ENCODE measurements around the gene CDK6.

The CDK6 gene

DNA sequence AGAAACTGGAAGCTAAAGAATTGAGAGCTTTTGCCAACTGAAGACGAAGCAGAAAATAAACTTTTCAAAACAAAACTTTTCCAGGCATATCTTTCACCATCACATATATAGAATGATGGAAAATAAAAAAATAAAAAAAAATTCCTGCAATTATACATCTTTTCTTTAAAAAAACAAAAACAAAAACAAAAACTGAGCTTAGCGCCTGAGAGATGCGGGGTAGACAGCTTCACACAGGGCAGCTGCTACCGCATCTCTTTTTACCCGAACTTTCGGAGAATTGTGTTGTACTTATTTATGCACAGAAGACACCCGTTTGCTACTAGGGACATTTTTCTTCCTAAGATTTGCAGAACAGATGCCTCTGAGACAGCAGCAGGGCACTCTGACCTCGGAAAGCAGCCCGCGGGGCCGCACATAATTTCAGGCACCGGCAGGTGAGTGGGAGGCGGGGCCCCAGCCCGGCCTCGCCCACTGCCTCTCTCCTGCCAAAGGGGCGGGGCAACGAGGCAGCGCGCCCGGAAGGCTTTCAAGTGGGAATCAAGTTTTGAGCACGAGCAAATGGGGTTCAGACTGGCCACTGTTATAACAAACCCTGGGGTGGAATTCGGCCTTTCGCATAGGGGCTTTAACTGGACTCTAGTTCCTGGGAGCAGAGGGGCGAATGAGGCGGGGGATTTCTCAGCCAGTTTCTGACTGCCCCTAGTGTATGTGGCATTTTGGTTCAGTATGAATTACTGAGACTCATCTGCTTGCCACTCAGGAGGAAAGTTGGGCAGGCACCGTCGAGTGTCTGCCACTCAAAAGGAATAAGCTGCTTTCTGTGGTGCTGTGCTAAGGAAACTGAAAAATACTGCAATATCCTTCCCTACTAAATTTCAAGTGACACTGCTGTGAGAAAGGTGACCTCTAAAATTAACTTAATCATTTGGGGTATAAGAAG is 227.7 kb downstream of the CDK6 start:
- in situ Hi-C loops (cut with HindIII; ENCODE audit: low sequenced_read_pairs): loop anchor here (25.0 kb wide), 1 partner anchor 229 kb away; the partner anchor contains the start of gene CDK6

DNA sequence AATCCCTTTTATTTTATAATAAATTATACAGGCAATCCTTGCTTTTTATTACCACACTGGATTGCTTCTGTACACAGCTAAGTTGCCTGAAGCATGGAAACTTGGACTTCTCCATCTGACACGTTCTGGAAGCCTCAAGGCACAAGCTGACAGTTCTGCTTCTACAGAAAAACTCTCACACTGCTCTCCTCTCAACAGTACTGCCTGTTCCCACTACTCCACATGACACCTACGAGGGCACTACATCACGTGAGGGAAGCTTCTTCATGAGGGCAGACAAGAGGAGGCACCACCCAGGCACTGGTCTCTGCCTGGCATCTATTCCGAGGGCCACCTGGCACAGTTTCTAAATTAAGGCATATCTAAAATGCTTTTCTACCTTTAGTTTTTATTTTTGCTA is 229.4 kb downstream of the CDK6 start:
- in situ Hi-C loops (cut with HindIII; ENCODE audit: low sequenced_read_pairs): loop anchor here (25.0 kb wide), 1 partner anchor 230 kb away; the partner anchor contains the start of gene CDK6

DNA sequence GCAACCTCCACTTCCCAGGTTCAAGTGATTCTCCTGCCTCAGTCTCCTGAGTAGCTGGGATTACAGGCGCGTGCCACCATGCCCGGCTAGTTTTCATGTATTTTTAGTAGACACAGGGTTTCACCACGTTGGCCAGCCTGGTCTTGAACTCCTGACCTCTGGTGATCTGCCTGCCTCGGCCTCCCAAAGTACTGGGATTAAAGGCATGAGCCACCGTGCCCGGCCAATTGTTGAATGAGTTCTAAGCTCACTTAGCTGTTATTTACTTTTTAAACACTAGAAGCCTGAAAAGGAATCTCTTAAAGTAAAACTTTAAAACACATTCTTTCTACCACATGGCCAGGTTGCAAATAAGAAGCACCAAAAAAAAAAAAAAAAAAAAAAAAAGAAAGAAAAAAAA is 231.9 kb downstream of the CDK6 start:
- in situ Hi-C loops (cut with HindIII; ENCODE audit: low sequenced_read_pairs): loop anchor here (25.0 kb wide), 1 partner anchor 233 kb away; the partner anchor contains the start of gene CDK6

DNA sequence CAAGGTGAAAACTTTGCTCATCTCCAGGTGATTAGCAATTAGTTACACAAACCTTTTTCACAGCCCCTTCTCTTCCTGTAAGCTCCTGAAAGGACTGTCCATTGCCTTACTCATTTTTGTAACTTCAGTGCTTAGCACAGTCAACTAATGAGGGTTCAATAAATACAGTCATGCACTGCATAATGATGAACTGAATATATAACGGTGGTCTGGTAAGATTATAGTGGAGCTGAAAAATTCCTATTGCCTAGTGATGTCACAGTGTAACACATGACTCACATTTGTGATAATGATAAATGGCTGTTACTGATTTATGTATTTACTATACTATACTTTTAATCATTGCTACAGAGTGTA is 233.3 kb downstream of the CDK6 start:
- in situ Hi-C loops (cut with HindIII; ENCODE audit: low sequenced_read_pairs): loop anchor here (25.0 kb wide), 1 partner anchor 234 kb away; the partner anchor contains the start of gene CDK6

DNA sequence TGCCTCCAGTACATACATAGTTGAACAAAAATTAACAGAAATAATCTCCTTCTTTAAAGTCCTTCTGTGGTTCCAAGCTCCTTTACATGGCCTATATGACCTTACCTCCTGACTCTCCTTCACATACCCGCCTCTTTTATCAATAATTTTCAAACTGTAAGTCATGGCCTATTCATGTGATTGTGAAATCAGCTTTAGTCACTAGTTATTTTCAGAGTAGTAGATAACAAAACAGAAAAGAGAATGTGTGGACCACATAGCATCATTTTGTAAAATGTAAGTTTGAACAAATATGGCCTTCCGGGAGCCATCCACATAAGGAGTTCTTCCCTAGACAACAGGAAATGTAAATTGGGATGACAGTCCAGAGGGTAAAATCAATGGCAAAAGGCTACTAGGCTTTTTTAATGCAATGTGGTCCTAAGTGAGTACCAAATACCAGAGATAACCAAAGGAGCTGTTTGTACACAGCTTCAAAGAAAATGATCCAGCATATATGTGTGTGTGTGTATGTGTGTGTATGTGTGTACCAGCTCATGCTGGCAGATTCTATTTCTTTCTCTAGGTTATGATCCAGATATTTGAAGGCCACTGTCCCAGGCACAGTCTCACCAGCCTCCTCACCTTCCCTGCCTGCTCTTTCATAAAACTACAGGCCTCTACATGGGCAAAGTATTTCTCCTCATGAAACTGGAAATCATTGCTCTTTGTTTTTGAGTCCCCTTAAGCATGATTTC is 233.9 kb downstream of the CDK6 start:
- in situ Hi-C loops (cut with HindIII; ENCODE audit: low sequenced_read_pairs): loop anchor here (25.0 kb wide), 1 partner anchor 235 kb away; the partner anchor contains the start of gene CDK6

DNA sequence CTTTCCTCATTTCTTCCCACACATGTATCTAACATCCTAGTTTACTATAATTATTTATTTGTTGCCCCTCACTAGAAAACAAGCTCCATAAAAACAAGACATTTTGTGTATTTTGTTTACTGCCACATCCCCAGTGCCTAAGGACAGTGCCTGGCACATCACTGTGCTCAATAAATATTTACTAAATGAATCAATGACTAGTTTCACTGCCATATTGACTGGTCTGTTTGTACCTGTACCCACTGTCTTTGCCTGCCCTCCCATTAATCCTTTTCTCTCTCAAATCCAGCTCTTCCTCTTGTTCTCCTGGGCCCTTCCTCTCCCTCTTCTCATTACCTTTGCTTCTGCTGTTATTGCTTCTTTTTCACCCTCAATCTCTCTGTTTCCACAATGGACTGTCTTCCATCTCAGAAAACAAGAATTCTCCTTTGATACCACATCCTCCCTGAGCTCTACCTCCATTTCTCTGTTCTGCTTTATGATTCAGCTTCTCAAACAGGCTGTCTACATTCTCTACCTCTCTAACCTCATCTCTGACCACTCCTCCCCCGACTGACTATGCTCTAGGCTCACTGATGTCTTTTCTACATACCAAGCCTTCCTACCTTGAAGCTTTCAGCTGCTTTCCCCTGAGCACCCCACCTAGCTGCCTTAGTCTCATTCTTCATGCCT is 237.9 kb downstream of the CDK6 start:
- in situ Hi-C loops (cut with HindIII; ENCODE audit: low sequenced_read_pairs): no loop called here

DNA sequence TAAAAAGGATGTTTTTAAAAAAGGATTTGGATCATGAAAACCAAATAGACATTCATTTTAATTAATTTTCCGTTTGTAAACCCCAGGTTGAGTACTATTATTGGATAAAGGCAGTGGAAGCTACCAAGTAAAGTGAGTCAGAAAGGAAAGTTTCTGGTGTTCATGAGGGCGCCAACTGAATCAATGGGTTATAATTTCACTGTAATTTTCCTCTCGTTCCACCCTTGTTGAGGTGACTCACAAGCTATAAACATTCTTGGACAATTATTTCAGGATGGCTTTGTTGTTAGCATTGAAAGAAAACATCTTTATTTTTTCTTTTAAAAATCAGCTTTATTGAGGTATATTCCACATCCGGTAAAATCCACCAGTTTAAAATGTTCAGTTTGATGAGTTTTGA is 241.1 kb downstream of the CDK6 start:
- in situ Hi-C loops (cut with HindIII; ENCODE audit: low sequenced_read_pairs): no loop called here

DNA sequence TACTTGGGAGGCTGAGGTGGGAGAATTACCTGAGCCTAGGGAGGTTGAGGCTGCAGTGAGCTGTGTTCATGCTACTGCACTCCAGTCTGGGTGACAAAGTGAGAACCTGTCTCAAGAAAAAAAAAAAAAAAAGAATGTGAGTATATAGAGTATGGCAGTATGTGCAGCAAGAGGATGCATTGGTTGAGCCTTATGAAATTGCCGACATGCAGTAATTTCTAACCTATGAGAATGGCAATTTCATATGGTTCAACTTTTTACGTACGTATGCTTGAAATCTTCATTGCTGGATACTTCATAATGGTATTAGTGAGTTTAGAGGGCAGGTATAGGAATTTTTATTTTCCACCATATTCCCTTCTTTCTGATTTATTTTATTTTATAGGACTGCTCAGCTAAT is 241.6 kb downstream of the CDK6 start:
- in situ Hi-C loops (cut with HindIII; ENCODE audit: low sequenced_read_pairs): no loop called here

DNA sequence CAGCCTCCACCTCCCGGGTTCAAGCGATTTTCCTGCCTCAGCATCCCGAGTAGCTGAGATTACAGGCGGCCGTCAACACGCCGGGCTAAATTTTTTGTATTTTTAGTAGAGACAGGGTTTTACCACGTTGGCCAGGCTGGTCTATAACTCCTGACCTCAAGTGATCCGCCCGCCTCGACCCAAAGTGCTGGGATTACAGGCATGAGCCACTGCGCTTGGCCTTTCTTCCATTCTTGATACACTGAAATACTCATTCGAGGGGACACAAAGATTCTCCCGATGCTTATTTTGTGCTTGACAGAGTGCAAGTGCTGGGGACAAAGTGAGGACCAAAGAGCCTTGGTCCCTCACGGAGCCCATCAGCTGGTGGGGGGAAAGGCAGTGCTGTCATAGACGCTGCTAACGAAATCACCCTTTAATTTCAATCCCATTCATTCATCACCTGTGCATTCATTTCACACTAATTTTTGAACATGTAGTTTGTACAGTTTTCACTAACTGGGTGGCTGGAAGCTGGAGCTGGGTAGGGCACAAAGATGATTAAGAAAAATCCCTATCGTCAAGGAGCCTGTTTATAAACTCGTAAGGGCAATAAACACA is 245.6 kb downstream of the CDK6 start:
- in situ Hi-C loops (cut with HindIII; ENCODE audit: low sequenced_read_pairs): no loop called here

DNA sequence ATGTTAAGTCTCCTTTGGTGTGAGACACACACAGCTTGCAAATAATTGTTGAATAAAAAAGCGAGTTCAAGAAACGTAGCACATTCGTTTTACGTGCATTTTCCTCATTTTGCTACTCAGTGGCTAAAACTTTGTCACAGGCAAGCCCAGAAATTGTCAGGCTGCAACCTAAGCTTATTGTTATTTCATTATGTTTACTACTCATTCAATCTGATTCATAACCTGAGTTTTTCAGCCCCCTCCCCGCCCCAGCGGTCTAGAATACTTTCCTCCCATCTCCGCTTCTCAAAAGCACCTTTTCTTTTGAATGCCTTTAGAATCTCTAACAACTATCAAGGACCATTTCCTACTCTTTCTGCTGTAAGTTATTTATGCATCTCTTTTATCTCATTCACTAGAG is 247.3 kb downstream of the CDK6 start:
- in situ Hi-C loops (cut with HindIII; ENCODE audit: low sequenced_read_pairs): no loop called here

DNA sequence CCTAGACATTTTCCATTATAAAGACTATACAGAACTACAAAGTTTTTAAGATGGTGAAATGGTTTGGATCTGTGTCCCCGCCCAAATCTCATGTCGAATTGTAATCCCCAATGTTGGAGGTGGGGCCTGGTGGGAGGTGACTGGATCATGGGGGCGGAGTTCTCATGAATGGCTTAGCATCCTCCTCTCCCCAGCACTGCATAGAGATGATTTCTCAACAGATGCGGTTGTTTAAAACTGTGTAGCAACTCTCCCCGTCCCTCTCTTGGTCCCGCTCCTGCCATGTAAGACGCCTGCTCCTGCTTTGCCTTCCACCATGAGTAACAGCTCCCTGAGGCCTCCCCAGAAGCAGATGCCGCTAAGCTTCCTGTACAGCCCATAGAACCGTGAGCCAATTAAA is 247.8 kb downstream of the CDK6 start:
- in situ Hi-C loops (cut with HindIII; ENCODE audit: low sequenced_read_pairs): no loop called here

DNA sequence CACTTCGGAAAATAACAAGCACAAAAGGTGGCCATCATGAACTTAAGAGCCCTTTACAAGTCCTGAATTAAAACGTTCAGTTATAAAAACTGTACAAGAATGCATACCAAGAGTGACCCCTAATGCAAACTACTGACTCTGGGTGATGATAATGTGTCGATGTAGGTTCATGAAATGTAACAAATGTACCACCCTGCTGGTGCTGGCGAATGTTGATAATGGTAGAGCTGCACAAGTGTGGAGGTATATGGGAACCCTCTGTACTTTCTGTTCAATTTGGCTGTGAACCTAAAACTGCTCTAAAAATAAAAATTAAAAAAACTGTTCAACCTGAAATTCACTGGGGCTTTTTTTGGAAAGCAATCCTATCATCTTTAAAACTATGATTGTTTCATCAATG is 249.5 kb downstream of the CDK6 start:
- in situ Hi-C loops (cut with HindIII; ENCODE audit: low sequenced_read_pairs): no loop called here

DNA sequence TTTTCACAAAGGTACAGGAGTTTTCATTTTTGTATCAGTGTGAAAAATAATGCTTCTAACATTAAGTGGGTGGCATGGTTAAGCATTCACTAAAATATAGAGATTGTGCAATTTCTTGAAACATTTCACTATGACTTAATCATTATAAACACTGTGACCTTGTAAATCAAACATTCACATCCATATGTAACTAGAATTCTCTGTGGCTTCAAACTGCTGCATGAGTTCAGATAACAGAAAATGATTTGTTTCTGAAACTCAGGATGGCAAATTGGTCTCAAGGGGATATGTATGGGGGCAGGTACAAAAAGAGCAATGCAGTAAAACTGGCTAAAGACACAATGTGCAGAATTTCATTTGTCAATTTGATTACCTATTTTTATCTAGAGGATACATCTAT is 250.0 kb downstream of the CDK6 start:
- in situ Hi-C loops (cut with HindIII; ENCODE audit: low sequenced_read_pairs): no loop called here

DNA sequence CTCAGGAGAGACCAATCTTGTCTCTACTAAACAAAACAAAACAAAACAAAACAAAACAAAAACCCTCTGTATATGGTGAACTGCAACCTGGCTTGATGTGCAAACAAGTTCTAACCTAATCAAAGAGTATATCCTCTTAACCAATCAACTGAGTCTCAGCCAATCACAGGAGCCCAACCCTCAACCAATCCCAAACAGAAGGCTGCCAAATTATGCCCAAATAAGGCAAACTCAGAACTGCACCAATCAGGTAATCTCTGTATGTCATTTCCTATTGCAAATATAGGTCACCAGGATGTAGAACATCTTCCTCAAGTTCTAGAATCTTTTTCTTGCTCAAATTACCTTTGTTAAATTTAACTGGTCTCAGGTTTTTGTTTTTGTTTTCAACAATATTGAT is 251.4 kb downstream of the CDK6 start:
- in situ Hi-C loops (cut with HindIII; ENCODE audit: low sequenced_read_pairs): no loop called here

DNA sequence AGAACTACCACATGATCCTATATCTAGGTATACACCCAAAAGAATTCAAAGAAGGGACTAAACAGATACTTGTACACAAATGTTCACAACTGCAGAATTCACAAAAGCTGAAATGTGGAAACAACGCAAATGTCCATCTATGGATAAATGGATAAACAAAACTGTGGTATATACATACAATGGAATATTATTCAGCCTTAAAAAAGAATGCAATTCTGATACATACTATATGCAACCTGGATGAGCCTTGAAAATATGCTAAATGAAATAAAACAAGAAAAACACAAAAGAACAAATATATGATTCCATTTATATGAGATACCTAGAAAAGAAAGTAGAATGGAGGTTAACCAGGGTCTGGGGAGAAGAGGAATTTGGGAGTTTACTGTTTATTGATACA is 253.4 kb downstream of the CDK6 start:
- in situ Hi-C loops (cut with HindIII; ENCODE audit: low sequenced_read_pairs): no loop called here

DNA sequence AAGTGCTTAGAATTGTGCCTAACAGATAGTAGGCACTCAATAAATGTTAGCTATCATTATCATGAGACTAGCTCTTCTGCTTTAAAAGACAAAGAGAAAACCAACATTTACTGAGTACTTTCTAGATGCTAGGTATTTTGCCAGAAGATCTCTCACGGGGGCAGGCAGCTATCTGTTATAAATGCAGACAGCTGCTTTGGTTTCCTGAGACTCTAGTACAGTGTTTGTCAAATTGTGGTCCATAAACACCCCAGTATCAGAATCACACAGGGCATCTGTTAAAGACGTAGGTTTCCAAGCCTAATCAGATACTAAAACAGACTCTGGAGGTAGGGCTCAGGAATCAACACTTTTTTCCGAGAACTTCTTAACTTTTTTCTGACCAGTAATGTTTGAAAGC is 260.1 kb downstream of the CDK6 start:
- in situ Hi-C loops (cut with HindIII; ENCODE audit: low sequenced_read_pairs): no loop called here

DNA sequence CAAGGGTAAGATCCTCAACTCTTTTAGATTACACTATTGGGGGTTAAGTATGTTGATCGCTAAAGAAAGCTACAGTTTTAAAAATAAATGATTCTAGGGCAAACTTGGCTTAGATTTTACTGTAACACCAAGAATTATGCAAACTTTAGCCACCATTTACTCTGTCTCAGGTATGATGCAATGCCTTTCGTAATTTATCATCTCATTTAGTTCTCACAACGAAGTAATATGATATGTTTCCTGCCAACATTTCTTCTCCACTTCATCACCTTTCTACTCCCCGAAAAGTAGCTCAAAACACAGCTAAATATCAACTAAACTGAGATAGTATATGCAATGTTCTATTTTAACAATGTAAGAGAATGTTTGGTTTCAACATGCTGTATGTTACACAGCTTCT is 267.2 kb downstream of the CDK6 start:
- in situ Hi-C loops (cut with HindIII; ENCODE audit: low sequenced_read_pairs): no loop called here

DNA sequence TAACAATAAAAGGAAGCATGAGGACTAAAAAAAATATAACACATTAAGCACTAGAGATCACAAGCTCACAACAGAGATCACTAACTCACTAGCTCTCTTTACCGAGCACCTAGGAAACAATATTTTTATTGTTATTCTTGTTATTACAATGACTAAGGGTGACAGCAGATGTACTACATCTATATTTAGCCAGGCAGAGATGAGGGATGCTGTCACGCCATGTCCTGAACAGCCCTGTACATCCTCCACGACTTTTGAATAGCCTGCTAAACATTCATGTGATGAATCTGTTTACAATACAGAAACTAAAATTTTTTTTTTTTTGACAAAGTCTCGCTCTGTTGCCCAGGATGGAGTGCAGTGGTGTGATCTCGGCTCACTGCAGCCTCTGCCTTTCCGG is 268.9 kb downstream of the CDK6 start:
- in situ Hi-C loops (cut with HindIII; ENCODE audit: low sequenced_read_pairs): no loop called here

DNA sequence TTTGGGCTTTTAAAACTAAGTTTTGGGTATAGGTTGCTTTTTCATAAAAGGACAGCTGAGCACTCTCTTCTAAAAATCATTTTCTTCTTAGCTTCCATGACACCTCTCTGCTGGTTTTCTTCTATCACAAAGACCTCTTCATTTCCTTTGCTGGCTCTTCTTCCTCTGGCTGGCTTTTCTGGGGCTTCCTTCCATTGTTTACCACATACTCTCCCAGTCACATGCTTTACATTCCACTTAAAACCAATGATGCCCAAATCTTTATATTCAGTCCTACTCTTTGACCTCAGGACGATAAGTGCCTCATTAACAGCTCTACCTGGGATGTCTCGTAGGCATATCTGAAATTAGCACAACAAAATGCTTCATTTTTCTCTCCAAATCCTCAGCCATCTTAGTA is 273.0 kb downstream of the CDK6 start:
- in situ Hi-C loops (cut with HindIII; ENCODE audit: low sequenced_read_pairs): no loop called here

DNA sequence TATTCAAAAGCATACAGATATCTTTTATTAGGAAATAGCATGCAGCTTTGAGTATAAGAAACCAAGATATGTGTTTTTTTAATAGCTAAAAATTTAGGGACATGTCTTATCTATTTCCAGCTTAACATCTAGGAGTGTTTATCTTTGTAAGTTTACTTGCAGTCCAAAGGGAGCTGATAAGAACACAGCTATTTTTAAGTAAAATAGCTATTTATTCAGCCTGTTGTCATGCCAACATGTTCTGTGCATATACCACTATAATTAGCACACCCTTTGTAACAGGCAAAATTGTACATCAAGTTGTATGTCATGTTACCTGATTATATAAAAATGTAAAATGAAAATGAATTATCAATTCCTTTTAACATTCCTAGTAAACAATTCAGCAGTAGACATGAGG is 275.8 kb downstream of the CDK6 start:
- in situ Hi-C loops (cut with HindIII; ENCODE audit: low sequenced_read_pairs): no loop called here

DNA sequence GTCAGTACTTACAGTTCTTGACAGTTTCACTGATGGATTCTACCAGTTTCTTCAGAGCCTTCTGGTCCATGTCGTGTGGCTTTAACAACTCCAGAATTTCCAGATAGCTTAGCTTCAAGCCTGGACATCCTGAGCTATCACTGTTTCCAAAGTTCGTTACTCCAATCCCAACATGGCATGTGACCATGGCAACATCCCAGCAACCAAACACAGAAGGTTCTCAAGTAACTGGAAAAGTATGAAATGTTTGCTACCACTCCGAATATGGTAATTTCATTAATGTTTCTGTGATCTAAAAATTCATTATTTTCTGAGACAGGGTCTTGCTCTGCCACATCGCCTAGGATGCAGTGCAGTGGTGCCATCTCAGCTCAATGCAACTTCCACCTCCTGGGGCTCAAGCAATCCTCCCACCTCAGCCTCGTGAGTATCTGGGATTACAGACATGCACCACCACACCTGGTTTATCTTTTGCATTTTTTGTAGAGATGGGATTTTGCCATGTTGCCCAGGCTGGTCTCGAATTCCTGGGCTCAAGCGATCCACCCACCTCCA is 278.5 kb downstream of the CDK6 start:
- in situ Hi-C loops (cut with HindIII; ENCODE audit: low sequenced_read_pairs): no loop called here
